PC-3 (cell line): ENCODE data around the gene ABLIM3. TPM values are rescaled to one million over a fixed set of nuclear protein-coding genes. Genes with fewer than 3 reads are reported as not detected.
A peak's percentile ranks its signal among the peaks of the same experiment; 100 is the strongest.

Experiments used
- ATAC-seq: fragments of 200-7000 bp; cut with Tn5 transposase; 2 replicates; pipeline ENCODE4 v1.9.1; 2020; ENCODE audit warnings: mild to moderate bottlenecking, moderate library complexity
- BruUV-seq: library from RNA; stranded (reverse); fragments of 400-500 nt; replicated peaks from 2 replicates; lab custom pipeline; 2021; lab: Mats Ljungman, UMichigan
- CTCF ChIA-PET: fragments of 300-600 bp; sonication (Branson Sonifier 250); formaldehyde crosslinking; loops from one replicate; lab custom pipeline; 2022; ENCODE audit warnings: antibody characterized with exemption; lab: Charles Lee
- POLR2A ChIA-PET: fragments of 300-600 bp; sonication (Branson Sonifier 250); formaldehyde crosslinking; loops from one replicate; lab custom pipeline; 2022; ENCODE audit warnings: antibody characterized with exemption; ENCODE audit not compliant: unreplicated experiment; lab: Charles Lee
- DNase-seq: peaks from one replicate; pipeline ENCODE4 v3.0.0-alpha.2; 2015
- H2AFZ ChIP-seq: fragments of 300-600 bp; sonication (generic); 2 replicates; pipeline ENCODE4 v1.6.0; 2016; ENCODE audit warnings: antibody characterized with exemption, low read length
- H3F3A ChIP-seq: fragments of 300-600 bp; sonication (generic); one replicate; pipeline ENCODE4 v1.6.0; 2017; ENCODE audit warnings: antibody characterized with exemption, low read length, control low read depth, mild to moderate bottlenecking; ENCODE audit not compliant: unreplicated experiment
- H3K27ac ChIP-seq: fragments of 300-600 bp; sonication (generic); 2 replicates; pipeline ENCODE4 v1.5.1; 2016; ENCODE audit warnings: mild to moderate bottlenecking, low read length
- H3K27me3 ChIP-seq: fragments of 300-600 bp; sonication (generic); 2 replicates; pipeline ENCODE4 v1.6.1; 2016; ENCODE audit warnings: low read length, mixed read lengths
- H3K36me3 ChIP-seq: fragments of 300-600 bp; sonication (generic); 2 replicates; pipeline ENCODE4 v1.6.1; 2016; ENCODE audit warnings: low read depth, mixed run types, low read length, mixed read lengths
- H3K4me1 ChIP-seq: fragments of 300-600 bp; sonication (generic); 2 replicates; pipeline ENCODE4 v1.5.1; 2016; ENCODE audit warnings: low read length; ENCODE audit not compliant: insufficient read depth
- H3K4me2 ChIP-seq: fragments of 300-600 bp; sonication (generic); 2 replicates; pipeline ENCODE4 v1.6.0; 2016; ENCODE audit warnings: low read length
- H3K4me3 ChIP-seq: fragments of 300-600 bp; sonication (generic); 2 replicates; pipeline ENCODE4 v1.5.1; 2016; ENCODE audit warnings: mild to moderate bottlenecking, low read length, mixed read lengths
- H3K79me2 ChIP-seq: fragments of 300-600 bp; sonication (generic); 2 replicates; pipeline ENCODE4 v1.6.1; 2017; ENCODE audit warnings: low read length, mixed read lengths
- H3K9ac ChIP-seq: fragments of 300-600 bp; sonication (generic); 2 replicates; pipeline ENCODE4 v1.6.0; 2016; ENCODE audit warnings: mild to moderate bottlenecking, low read length
- H3K9me2 ChIP-seq: fragments of 300-600 bp; sonication (generic); replicated peaks from 2 replicates; pipeline ENCODE4 v1.6.1; 2016; ENCODE audit warnings: mixed run types, low read length, mixed read lengths
- H3K9me3 ChIP-seq: fragments of 300-600 bp; sonication (generic); 2 replicates; pipeline ENCODE4 v1.6.1; 2016; ENCODE audit warnings: low read length, mixed read lengths
- H4K20me1 ChIP-seq: fragments of 300-600 bp; sonication (generic); 2 replicates; pipeline ENCODE4 v1.6.1; 2016; ENCODE audit warnings: low read length, mixed read lengths
- EZH2 ChIP-seq: fragments of 300-600 bp; sonication (generic); IDR thresholded peaks from one replicate; pipeline ENCODE4 v1.6.1; 2017; ENCODE audit warnings: antibody characterized with exemption, mild to moderate bottlenecking, low read length; ENCODE audit not compliant: unreplicated experiment
- EZH2phosphoT487 ChIP-seq: fragments of 300-600 bp; sonication (generic); IDR thresholded peaks from 2 replicates; pipeline ENCODE4 v1.6.1; 2018; ENCODE audit warnings: mild to moderate bottlenecking, antibody characterized with exemption, low read length, borderline replicate concordance
- intact Hi-C: fragments of 100-400 bp; cut with micrococcal nuclease; formaldehyde crosslinking; loops from 2 replicates; pipeline ENCODE4 v1.9.0; 2023
- total RNA-seq: library from RNA; depleted of rRNA; stranded (reverse); fragments of >200 nt; gene quantifications from 2 replicates; pipeline ENCODE4 v1.2.3, GENCODE V29; 2014
- TF ChIP-seq, protein P1 (sequence below): fragments of 300-600 bp; sonication (generic); conservative IDR thresholded peaks from 2 replicates; pipeline ENCODE4 v1.5.1; 2017; ENCODE audit warnings: antibody characterized with exemption, low read depth, mild to moderate bottlenecking, low read length

Gene ABLIM3
- total RNA-seq, 1 experiment from 2014 or later = 43.6 TPM

DNA sequence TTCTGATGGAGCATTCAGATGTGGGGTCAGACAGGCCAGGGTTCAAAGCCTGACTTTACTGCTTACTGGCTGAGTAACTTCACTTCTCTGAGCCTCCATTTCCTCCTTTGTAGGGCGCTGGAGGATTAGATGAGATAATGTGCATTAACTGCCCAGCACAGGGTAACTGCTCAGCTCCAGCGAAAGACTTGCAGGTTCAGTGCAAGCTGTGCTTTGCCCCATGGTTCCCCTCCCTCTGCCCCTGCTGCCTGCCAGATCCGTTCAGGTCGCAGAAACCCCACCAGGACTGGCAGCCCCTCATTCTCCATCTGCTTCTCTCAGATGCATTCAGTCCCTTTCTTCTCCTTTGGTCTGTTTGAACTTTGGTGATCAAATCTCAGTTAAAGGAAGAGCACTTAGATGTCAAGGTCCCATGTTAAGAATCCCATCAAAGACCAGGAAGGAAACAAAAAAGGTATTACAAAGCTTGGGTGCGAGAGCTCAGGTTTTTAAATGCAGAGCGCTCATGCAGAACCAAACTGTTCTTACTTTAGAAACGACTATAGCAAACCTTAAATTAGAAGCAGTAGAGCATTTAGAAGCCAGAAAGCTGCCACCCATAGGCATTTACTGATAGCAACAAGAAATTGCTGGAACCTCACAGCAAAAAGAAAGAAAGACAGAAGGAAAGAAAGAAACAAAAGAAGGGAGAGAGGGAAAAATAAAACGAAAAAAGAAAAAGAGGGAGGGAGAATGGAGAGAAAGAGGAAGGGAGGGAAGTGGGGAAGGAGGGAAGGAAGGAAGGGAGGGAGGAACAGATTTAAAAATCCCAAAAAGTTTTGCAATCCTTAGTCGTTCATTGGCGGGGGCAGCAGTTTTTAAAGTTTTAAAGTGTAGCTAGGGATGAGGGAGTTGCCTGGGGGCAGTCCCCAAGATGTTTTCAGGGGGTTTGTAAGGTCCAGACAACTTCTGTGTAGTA lies 153.9 kb downstream of the ABLIM3 start:
- TF ChIP-seq EZH2 (no peak), EZH2phosphoT487 (no peak)
- TF ChIP-seq, protein P1, sequence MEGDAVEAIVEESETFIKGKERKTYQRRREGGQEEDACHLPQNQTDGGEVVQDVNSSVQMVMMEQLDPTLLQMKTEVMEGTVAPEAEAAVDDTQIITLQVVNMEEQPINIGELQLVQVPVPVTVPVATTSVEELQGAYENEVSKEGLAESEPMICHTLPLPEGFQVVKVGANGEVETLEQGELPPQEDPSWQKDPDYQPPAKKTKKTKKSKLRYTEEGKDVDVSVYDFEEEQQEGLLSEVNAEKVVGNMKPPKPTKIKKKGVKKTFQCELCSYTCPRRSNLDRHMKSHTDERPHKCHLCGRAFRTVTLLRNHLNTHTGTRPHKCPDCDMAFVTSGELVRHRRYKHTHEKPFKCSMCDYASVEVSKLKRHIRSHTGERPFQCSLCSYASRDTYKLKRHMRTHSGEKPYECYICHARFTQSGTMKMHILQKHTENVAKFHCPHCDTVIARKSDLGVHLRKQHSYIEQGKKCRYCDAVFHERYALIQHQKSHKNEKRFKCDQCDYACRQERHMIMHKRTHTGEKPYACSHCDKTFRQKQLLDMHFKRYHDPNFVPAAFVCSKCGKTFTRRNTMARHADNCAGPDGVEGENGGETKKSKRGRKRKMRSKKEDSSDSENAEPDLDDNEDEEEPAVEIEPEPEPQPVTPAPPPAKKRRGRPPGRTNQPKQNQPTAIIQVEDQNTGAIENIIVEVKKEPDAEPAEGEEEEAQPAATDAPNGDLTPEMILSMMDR = no peak
- no peak overlapping the region for H3K27ac ChIP-seq

DNA sequence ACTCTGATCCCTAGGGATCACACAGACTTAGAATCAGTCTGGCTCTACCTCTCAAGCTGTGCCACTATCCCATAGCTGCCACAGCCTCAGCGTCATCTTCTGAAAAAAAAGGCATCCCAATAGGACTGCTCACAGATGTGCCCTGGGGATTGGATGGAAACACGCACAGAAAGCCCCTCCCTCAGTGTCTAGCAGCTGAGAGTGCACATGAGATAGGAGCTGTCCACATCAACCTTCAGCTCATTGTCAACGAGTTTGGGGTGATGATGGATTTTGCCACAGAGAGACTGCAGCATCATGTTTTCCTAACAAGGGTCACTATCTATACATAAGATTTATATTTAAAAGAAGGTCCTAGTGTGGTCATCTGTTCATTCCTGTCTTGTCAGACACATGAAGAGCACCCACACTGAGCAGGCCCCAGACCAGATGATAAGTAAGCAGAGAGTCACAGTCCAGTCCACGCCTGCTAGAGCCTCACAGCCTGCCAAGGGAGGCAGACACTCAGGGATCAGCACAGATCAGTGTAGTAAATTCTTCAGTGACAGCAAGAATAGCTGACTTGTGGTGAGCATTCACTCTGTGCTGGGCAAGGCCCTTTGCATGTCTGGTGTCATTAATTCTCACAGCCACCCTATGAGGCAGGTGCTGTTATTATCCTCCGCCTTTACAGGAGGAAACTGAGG lies 156.2 kb downstream of the ABLIM3 start:
- no peaks in the 10 kb centered on the region for H3F3A ChIP-seq
- ATAC-seq = peak; percentile 28; the same call in 1 of the 2 replicates
- no peaks in the 10 kb centered on the region for H3K9me2 ChIP-seq
- no peaks in the 10 kb centered on the region for H3K36me3 ChIP-seq
- no peaks in the 10 kb centered on the region for H3K79me2 ChIP-seq
- TF ChIP-seq EZH2phosphoT487 = no peak
- TF ChIP-seq, protein P1 = no peak
- no peak for TF ChIP-seq EZH2
- DNase-seq = no peak
- H3K4me3 ChIP-seq = no peak overlapping the region
- no TSS peak for BruUV-seq
- no peak overlapping the region for H2AFZ ChIP-seq
- intact Hi-C loops = no loop called here
- POLR2A ChIA-PET = interaction anchor here (0.6 kb wide), 1 partner anchor 20 kb away, joined by 3 read pairs; no protein-coding TSS in a partner anchor
- H4K20me1 ChIP-seq = no peaks in the 10 kb centered on the region
- CTCF ChIA-PET = no interaction called here
- no peaks in the 10 kb centered on the region for H3K4me1 ChIP-seq
- no peak overlapping the region for H3K27ac ChIP-seq
- H3K9me3 ChIP-seq = no peaks in the 10 kb centered on the region
- no peak overlapping the region for H3K9ac ChIP-seq
- no peaks in the 10 kb centered on the region for H3K27me3 ChIP-seq
- no peak overlapping the region for H3K4me2 ChIP-seq

More for the DNA sequence above, 153.9 kb downstream of the ABLIM3 start:
- Histone ChIP-seq H3K4me3 (no peak overlapping the region), H3F3A (no peaks in the 10 kb centered on the region), H3K9me3 (no peaks in the 10 kb centered on the region), H2AFZ (no peak overlapping the region), H4K20me1 (no peaks in the 10 kb centered on the region), H3K4me1 (no peaks in the 10 kb centered on the region), H3K9me2 (no peaks in the 10 kb centered on the region), H3K27me3 (no peaks in the 10 kb centered on the region), H3K4me2 (no peak overlapping the region), H3K9ac (no peak overlapping the region), H3K79me2 (no peaks in the 10 kb centered on the region), H3K36me3 (no peaks in the 10 kb centered on the region)
- ChIA-PET CTCF (interaction anchor here (0.6 kb wide), 1 partner anchor 77 kb away, joined by 3 read pairs; no protein-coding TSS in a partner anchor), POLR2A (no interaction called here)
- ATAC-seq = no peak
- BruUV-seq = no TSS peak
- no peak for DNase-seq
- intact Hi-C loops = loop anchor here (1.0 kb wide), 1 partner anchor 9 kb away; no protein-coding TSS in a partner anchor
